Measurements from ENCODE around the gene SH3RF2. TPM values are rescaled to one million over a fixed set of nuclear protein-coding genes. Genes with fewer than 3 reads are reported as not detected.

SH3RF2 gene
- total and polyA plus RNA-seq, 2 of the 13 experiments (the other 11 are each of a cell fraction or from before 2014, with no cell fraction given): 2.6 to 3.7 TPM

DNA sequence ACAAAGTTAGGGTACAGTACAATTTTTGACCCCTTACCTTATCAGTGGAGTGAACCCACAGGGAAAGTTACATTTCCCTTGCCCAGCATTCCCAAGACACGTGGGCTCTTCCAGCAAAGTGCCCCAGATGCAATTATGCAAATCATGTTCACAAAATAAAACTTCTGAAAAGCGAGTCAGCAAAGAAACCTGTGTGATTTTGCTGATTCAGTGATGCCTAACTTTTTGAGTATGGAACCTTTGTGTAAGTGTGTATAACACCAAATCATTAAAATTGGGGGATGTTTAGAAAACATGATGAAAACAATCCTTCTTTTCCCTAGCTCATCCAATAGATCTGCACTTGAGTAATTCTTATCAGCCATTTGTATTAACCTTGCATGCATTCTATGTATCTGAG, 52.6 kb downstream of the SH3RF2 start:
- in situ Hi-C loops (cut with HindIII; ENCODE audit: extremely low pct_ligation_motif_present, low pct_unique_long_range_greater_than_20kb) (no loop called here), intact Hi-C loops (cut with micrococcal nuclease; ENCODE audit: unreplicated experiment) (no loop called here)
- Histone ChIP-seq H3K4me2 (ENCODE audit: low read depth, low read length) (no peak overlapping the region), H3K79me2 (ENCODE audit: insufficient read depth, low read length) (no peaks in the 10 kb centered on the region), H3K9ac (ENCODE audit: insufficient read depth, low read depth, low read length) (no peak overlapping the region), H3K4me3 (replicated peaks in 1 of 3; ENCODE audit: insufficient read depth in 1 of 3, low read depth in 2 of 3, low read length in 3 of 3) (no peak overlapping the region), H2AFZ (ENCODE audit: low read length) (no peak overlapping the region), H4K20me1 (ENCODE audit: insufficient read depth, low read length) (no peaks in the 10 kb centered on the region), H3K4me1 (ENCODE audit: insufficient read depth, low read length) (peaks cover 18% of the 10 kb centered on the region; the same call in 1 of the 2 replicates), H3K27me3 (ENCODE audit: control insufficient read depth in 1 of 2, insufficient read depth in 2 of 2, low read length in 2 of 2) (no peaks in the 10 kb centered on the region), H3K36me3 (replicated peaks in 1 of 2; ENCODE audit: control insufficient read depth in 1 of 2, insufficient read depth in 2 of 2, low read length in 2 of 2) (no peaks in the 10 kb centered on the region), H3K9me3 (ENCODE audit: low read length) (peaks cover 13% of the 10 kb centered on the region; the same call in 1 of the 2 replicates), H3K27ac (ENCODE audit: extremely low read length, insufficient read depth, low read length) (no peak overlapping the region)
- DNase-seq (ENCODE audit: low spot score) (no peak), ATAC-seq (no peak), FAIRE-seq (no peak)
- TF ChIP-seq MTF2 (CRISPR knock-in tag; IDR thresholded peaks at IDR 0.05; ENCODE audit: borderline replicate concordance) (no peak), SSRP1 (CRISPR knock-in tag; IDR thresholded peaks at IDR 0.05) (no peak), RAD51 (IDR thresholded peaks at IDR 0.05; ENCODE audit: borderline replicate concordance) (no peak), ATF1 (CRISPR knock-in tag; IDR thresholded peaks at IDR 0.05) (no peak), MAFF (IDR thresholded peaks at IDR 0.05; ENCODE audit: low read depth, low read length) (peak; percentile 63), MAFK (conservative IDR thresholded peaks at IDR 0.05 in 1 of 2, IDR thresholded peaks at IDR 0.05 in 1 of 2; ENCODE audit: low read length in 2 of 2) (peak; percentile 43 to 63; a peak in 3 of 4 replicates), ZNF839 (CRISPR knock-in tag; IDR thresholded peaks at IDR 0.05; ENCODE audit: borderline replicate concordance) (no peak), ZNF367 (CRISPR knock-in tag; IDR thresholded peaks at IDR 0.05; ENCODE audit: borderline replicate concordance) (no peak), ZNF546 (CRISPR knock-in tag; conservative IDR thresholded peaks at IDR 0.05) (no peak), CHD4 (IDR thresholded peaks at IDR 0.05; ENCODE audit: borderline replicate concordance, low read length) (no peak), SP2 (CRISPR knock-in tag; IDR thresholded peaks at IDR 0.05) (no peak), ZNF619 (CRISPR knock-in tag; IDR thresholded peaks at IDR 0.05) (no peak), KDM5B (CRISPR knock-in tag; IDR thresholded peaks at IDR 0.05; ENCODE audit: borderline replicate concordance) (no peak)
- TF ChIP-seq, protein P1, sequence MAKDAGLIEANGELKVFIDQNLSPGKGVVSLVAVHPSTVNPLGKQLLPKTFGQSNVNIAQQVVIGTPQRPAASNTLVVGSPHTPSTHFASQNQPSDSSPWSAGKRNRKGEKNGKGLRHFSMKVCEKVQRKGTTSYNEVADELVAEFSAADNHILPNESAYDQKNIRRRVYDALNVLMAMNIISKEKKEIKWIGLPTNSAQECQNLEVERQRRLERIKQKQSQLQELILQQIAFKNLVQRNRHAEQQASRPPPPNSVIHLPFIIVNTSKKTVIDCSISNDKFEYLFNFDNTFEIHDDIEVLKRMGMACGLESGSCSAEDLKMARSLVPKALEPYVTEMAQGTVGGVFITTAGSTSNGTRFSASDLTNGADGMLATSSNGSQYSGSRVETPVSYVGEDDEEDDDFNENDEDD (CRISPR knock-in tag; IDR thresholded peaks at IDR 0.05; ENCODE audit: borderline replicate concordance): no peak
- TF ChIP-seq, protein P2, sequence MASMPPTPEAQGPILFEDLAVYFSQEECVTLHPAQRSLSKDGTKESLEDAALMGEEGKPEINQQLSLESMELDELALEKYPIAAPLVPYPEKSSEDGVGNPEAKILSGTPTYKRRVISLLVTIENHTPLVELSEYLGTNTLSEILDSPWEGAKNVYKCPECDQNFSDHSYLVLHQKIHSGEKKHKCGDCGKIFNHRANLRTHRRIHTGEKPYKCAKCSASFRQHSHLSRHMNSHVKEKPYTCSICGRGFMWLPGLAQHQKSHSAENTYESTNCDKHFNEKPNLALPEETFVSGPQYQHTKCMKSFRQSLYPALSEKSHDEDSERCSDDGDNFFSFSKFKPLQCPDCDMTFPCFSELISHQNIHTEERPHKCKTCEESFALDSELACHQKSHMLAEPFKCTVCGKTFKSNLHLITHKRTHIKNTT (CRISPR knock-in tag; IDR thresholded peaks at IDR 0.05): no peak
- TF ChIP-seq, protein P3, sequence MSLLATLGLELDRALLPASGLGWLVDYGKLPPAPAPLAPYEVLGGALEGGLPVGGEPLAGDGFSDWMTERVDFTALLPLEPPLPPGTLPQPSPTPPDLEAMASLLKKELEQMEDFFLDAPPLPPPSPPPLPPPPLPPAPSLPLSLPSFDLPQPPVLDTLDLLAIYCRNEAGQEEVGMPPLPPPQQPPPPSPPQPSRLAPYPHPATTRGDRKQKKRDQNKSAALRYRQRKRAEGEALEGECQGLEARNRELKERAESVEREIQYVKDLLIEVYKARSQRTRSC (CRISPR knock-in tag; IDR thresholded peaks at IDR 0.05; ENCODE audit: low read depth): no peak
- TF ChIP-seq, protein P4, sequence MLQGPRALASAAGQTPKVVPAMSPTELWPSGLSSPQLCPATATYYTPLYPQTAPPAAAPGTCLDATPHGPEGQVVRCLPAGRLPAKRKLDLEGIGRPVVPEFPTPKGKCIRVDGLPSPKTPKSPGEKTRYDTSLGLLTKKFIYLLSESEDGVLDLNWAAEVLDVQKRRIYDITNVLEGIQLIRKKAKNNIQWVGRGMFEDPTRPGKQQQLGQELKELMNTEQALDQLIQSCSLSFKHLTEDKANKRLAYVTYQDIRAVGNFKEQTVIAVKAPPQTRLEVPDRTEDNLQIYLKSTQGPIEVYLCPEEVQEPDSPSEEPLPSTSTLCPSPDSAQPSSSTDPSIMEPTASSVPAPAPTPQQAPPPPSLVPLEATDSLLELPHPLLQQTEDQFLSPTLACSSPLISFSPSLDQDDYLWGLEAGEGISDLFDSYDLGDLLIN (CRISPR knock-in tag; IDR thresholded peaks at IDR 0.05; ENCODE audit: borderline replicate concordance): no peak
- TF ChIP-seq, protein P5, sequence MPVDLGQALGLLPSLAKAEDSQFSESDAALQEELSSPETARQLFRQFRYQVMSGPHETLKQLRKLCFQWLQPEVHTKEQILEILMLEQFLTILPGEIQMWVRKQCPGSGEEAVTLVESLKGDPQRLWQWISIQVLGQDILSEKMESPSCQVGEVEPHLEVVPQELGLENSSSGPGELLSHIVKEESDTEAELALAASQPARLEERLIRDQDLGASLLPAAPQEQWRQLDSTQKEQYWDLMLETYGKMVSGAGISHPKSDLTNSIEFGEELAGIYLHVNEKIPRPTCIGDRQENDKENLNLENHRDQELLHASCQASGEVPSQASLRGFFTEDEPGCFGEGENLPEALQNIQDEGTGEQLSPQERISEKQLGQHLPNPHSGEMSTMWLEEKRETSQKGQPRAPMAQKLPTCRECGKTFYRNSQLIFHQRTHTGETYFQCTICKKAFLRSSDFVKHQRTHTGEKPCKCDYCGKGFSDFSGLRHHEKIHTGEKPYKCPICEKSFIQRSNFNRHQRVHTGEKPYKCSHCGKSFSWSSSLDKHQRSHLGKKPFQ (CRISPR knock-in tag; IDR thresholded peaks at IDR 0.05; ENCODE audit: insufficient replicate concordance): no peak
- 94% methylated on average over 2 of the region's 2 CpGs for WGBS (ENCODE audit: low lambda C conversion rate)
- ChIA-PET CTCF (ENCODE audit: low intra/inter-chr PET ratio, low total read pairs) (no interaction called here), POLR2A (no interaction called here)
- no TSS peak for BruUV-seq (replicated peaks)
